HG02840 (cell line): ENCODE results near the gene KLHL42.
"Not testable (repeated sequence)": the region's sequence is repeated elsewhere in the genome, so short reads cannot be mapped to it uniquely, and the experiment has no call there.

Source experiments
- ATAC-seq: cut with Tn5 transposase; IDR thresholded peaks from one replicate; pipeline ENCODE4 v1.9.1; 2021; ENCODE audit warnings: mild to moderate bottlenecking, moderate library complexity, moderate number of reproducible peaks; ENCODE audit not compliant: unreplicated experiment, low FRiP score

The KLHL42 gene, protein sequence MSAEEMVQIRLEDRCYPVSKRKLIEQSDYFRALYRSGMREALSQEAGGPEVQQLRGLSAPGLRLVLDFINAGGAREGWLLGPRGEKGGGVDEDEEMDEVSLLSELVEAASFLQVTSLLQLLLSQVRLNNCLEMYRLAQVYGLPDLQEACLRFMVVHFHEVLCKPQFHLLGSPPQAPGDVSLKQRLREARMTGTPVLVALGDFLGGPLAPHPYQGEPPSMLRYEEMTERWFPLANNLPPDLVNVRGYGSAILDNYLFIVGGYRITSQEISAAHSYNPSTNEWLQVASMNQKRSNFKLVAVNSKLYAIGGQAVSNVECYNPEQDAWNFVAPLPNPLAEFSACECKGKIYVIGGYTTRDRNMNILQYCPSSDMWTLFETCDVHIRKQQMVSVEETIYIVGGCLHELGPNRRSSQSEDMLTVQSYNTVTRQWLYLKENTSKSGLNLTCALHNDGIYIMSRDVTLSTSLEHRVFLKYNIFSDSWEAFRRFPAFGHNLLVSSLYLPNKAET

GRCh38 chr12:27779920-27780611, at the start of gene KLHL42, which contains the start of gene MANSC4:
KLHL42 (plus strand) TSS chr12:27780233; CDS start chr12:27780331, 98 bp downstream.
MANSC4 (minus strand) TSS chr12:27780236; CDS start chr12:27771276, 8,960 bp downstream.
- peak; percentile 71 for ATAC-seq

DNA sequence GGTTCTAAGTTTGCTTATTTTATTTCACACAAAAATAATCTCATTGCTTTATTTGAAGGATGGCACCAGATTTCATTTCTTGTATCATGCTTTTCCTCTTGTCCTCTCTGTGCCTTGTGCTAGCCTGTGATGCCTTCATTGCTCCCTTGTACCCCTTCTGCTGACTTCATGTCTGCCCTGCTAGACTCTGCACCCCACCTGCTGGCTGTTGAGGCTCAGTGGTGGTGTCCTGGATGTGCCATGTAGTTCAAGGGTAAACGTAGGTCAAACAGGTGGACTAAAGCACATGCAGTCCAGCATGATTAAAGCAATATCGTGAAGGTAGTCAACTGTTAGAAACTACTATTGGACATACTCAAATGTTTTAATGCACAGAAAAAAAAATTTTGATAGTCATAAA, 47.8 kb upstream of the KLHL42 start:
- ATAC-seq = no peak

- ATAC-seq = no peak
Measured at GRCh38 chr12:27733052-27733656, 46.9 kb upstream of the KLHL42 start.

DNA sequence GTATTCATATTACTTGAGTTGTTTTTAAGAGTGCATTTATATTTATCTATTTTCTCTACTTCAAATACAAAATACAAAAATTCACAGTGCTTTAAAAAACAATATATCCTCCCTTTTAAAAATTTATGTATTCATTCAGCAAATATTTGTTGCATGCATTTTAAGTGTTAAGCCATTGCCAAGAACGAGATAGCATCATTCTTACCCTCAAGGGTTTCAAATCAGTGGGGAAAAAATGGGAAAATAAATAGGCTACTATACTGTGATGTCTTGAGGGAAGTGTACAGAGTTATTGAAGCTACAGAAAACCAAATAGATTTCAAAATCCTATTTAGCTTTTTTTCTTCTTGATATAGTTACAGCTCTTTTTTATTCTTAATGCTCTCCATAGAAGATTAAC, 46.2 kb upstream of the KLHL42 start:
- ATAC-seq = no peak

- not testable (repeated sequence) for ATAC-seq
Measured at GRCh38 chr12:27734321-27734720, 45.7 kb upstream of the KLHL42 start.

GRCh38 chr12:27743601-27744000, 36.4 kb upstream of the KLHL42 start:
- no peak for ATAC-seq

DNA sequence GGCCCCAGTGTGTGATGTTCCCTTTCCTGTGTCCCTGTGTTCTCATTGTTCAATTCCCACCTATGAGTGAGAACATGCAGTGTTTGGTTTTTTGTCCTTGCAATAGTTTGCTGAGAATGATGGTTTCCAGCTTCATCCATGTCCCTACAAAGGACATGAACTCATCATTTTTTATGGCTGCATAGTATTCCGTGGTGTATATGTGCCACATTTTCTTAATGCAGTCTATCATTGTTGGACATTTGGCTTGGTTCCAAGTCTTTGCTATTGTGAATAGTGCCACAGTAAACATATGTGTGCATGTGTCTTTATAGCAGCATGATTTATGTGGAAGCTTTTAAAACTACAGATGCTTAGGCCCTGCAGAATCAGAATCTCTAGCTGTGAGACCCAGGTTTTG, 34.3 kb upstream of the KLHL42 start:
- ATAC-seq = not testable (repeated sequence)

DNA sequence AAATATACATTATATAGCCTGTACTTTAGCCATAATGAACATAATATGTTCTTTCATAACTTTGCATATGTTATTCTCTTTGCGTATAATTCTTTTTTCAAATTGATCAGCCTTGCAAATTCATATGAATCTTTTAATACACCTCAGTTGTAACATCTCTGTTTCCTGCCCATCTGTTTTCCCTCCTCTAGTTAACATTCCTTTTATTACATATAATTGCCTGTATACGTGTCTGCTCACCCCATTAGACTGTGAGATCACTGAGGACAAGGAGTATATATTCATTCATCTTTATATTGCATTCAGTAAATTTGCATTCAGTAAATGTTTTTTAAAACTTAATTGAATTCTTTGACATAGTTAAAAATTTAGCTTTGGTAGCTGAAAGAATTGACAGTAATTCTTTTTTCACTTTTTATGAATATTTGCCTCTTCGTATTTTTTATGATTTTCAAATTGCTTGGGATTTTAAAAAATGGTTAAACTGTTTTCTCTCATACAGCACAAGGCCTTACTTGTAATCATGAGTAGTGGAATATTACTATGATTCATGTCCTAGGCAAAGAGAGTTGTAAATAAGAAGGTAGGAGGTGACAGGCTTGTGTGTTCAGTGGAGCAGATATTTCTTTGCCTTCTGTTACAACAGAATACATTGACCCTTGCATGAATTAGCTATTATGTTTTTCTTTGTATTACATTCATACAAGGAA, 32.8 kb upstream of the KLHL42 start:
- ATAC-seq = no peak

- no peak for ATAC-seq
Measured at GRCh38 chr12:27751386-27752047, 28.5 kb upstream of the KLHL42 start.

DNA sequence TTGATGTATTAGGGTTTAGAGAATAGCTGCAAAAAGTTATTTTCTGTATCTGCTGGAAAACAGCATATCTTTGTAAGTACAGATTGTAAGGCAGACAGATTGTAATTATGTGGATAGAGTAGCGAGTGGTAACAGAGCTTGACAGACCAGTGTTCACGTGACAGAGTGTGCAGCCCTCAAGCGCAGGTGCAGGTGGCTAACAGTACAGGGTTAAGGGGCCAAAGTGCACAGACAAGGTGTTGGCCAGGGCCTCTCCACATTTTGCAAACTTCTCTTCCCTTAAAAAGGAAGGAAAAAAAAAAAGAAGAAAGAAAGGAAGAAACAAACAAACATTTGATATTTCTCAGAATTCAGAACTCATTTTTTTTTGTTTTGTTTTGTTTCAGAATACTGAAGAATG, 25.2 kb upstream of the KLHL42 start:
- ATAC-seq = no peak

DNA sequence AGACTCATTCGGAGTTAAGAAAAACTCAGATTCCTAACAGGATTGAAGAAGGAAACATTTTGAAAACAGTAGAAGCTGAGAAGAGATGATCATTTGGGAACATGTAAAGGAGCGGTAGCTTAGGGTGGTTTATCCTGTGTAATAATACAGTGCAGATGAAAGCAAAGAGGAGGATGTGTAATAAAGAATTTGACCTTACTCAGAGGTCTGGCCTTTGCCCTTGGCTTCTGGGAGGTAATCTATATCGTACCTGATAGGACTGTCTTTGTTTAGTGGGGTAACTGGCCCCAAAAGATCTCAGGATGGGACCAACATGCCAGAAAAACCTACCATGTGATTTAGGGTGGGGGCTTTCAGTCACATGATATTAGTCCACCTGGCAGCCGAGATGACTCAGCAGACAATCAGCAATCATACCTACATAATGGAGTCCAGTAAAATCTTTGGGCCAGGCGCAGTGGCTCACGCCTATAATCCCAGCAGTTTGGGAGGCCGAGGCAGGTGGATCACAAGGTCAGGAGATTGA, 23.3 kb upstream of the KLHL42 start:
- no peak for ATAC-seq

DNA sequence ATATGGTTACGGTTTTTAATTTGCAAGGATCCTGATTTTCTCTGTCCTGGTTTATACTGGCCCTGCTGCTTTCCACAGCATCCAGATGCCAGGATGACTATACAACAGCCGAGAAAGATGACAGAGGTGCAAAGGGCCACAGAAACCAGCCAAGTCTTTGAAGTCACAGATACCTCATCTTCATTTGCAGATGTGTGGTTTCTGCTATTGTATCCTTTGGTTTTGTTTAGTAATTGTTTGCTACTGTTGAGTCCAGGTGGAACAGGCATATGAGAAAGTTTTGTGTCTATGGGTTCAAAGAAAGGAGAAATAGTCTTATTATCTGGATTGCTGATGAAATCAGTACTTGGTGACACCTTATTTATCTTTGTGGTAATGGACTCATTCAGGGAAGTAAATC, 17.3 kb upstream of the KLHL42 start:
- no peak for ATAC-seq

DNA sequence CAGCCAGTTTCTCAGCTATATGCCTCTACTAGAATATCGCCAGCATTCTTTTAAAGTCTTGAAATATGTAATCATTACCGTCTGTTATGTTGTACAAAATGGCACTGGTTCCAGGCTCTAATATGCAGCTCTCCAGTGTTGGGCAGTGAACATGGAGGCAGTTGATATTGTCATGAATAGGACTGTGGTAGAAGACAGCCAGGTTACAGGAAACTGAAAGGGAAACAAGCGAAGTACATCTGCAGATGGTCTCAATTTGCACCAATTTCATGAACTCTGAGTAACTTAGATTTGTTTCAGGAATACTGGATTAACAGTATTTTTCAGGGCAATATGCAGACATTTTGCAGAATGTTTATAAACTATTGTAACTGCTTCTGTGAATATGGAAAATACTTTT, 13.4 kb upstream of the KLHL42 start:
- ATAC-seq = no peak

DNA sequence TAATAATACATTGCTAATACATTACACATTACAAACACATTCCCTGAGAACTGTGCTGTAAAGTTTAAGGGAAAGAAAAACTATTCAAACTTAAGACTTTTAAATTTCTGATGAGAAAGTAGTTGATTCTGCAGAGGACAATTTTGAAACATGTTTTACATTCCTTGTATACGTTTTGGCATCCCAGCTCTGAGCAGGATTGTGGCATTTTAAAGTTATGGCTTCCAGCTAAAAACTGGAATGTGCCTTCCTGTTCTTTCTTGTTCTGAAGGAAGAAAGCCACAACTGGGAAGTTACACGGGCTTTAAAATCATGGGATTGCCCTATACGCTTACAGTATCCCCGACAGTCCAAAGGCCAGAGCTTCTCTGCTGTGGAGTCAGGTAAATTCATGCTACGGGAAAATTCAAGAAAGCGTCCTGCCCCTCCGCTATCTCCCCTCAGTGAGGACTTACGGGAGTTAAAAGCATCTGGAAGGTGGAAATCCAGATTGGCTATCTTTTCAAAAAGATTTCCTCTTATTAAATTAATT, 10.8 kb upstream of the KLHL42 start:
- ATAC-seq = no peak

GRCh38 chr12:27771481-27772327, 8.3 kb upstream of the KLHL42 start:
- ATAC-seq = no peak

DNA sequence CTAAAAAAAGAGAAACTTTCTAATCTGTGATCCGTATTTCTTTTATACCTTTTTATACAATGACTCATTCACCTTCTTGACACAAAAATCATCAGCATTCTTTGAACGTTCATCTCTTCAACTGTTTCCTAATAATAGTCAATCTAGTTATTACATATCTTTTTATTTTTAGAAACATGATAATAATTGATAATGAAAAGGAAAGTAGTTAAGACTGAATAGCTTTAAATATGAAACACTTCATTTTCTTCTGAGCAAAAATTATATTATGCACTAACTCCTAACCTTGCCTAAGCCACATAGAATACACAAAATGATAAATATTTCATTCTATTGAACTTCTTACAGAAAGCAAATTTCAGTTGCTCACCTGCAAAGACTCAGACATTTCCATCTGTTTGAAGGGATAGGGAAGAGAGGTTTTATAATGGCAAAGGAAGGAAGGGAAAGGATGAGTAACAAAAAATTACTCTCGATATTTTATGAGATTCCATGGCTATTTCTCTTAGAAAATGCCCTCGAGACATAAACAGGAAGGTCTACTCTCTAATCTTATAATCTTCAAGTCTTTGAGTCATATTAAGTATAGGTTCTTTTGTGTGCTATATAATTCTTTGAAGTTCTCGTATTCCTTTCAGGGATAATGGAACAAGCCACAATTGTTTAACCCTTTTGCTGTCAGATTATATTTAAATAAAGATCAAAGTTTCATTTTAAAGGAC, 7.5 kb upstream of the KLHL42 start:
- no peak for ATAC-seq

DNA sequence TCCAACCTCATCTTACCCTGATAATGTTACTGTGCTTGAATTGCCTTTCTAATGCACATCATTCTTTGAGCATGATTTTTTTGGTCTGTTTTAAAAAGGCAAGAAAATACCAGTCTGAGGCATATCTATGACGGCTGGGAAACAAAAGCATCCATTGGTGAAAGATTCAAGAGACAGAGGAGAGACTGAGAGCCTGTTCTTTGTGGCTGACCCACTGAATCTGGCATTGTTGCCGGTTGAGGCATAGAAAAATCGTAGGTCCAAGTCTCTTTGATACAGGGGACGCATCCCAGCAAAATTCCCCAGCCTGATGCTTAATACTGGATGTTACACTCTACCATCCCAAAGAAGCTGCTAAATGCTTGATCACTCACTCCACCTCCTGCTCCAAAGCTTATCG, 2.9 kb upstream of the KLHL42 start:
- no peak for ATAC-seq

- no peak for ATAC-seq
Measured at GRCh38 chr12:27778206-27778605, 1.8 kb upstream of the KLHL42 start.
